DMS 273 treated with DMSO at 0.1 percent for 48 hours (cell line): ENCODE measurements around the gene PTPN23.

Source experiments
- DNase-seq: peaks from one replicate; lab custom pipeline; 2025; lab: John Stamatoyannopoulos, UW

PTPN23 gene

DNA sequence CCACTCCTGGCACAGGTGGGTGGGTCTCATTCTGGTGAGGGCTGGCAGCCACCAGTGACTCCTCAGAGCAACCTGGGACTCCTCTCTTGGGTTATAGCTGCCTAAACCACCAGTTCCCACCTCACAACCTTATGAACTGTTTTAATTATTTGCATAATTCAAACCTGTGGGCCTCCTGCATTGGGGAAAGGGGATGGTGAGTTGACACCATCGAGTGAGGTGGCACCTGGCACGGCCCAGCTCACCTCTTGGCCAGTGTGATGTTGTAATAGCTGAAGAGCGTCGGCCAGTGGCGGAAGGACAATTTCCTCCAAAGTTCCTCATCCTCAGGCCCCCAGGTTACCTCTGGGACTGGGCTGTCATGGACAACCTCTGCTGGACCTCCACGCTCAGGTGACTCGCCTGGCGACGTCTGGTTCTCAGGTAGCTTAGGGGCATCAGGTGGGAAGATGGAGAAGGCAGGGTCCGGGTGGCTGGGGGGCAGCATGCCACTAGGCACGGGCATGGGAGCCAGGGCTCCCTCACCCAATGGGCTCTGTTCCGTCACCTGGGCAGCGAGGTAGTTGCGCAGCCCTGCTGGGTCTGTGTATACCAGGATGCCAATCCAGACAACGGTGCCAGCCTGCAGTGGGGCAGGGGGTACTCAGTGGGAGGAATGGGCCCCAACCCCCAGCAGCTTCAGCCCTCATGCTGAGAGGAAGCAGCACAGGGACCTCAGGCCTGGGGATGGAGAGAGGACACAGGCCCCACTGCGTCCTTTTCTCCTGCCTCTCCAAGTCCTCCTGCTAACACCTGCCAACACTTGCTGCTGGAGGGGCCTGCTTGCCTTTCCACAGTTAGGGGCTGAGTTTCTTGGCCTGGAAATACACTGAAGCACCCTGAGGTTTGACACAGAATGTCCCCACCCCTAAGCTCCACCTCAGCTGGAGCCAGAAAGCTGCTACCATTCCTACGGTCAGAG, 38.5 kb downstream of the PTPN23 start:
- no peak for DNase-seq

DNA sequence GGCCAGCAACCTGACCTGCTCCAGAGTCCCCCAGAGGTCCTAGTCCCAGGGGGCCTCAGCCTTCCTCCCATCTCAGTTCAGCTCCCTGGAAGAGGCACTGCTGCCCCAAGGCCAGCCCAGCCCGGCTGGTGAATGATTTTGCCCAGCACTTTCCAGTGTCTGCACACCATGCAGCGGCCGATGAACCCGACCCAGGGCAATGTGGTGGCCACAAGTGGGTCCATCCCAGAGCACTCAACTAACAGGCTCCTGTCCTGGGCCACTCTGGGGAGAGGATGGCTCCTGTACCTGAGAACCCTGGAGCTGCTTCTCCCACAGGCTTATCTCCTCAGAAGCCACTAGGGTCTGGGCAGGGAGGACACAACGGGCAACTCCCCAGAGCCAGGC, 39.2 kb downstream of the PTPN23 start:
- no peak for DNase-seq

DNA sequence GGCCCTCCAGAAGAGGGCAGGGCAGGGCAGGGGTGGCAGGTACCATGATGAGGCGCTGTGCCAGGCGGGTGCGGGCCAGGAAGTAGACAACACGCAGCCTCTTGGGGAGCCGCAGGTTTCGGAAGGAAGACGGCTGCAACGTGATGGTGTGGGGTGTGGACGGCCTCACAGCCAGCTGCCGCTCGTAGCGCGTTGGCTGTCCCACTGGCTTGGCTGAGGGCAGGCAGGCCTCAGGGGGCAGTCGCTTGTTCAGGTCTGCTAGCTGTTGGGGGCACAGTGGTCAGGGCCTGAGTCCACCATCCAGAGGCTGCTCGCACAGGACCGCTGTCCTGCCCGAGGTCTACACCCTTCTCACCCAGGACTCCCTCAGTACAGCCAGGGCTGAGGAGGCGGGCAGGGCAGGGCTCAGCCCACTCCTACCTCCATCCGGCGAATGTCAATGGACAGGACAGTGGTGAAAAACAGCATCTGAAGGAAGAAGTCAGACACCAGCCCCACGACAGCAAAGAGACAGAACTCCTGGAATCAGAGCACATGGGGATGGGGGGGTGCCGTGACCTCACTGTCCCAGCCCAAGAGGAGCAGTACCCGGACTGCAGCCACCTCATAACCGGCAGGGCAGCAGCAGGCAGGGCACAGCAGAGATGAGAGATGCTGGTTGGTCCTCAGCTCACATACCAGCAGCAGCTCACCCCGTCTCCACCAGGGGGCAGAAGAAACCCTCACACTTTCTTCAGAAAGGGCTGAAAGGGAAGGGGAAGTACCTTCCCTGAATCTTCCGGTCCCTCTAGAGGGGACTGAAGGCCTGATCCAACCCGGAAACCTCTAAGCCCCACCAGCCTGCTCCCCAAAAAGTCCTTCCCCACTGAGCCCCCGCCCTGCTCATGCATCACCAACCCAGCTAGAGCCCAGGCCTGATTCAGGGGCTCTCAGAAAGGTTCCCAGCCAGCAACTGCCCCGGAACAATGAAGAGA, 40.0 kb downstream of the PTPN23 start:
- peak; percentile 18 for DNase-seq

DNA sequence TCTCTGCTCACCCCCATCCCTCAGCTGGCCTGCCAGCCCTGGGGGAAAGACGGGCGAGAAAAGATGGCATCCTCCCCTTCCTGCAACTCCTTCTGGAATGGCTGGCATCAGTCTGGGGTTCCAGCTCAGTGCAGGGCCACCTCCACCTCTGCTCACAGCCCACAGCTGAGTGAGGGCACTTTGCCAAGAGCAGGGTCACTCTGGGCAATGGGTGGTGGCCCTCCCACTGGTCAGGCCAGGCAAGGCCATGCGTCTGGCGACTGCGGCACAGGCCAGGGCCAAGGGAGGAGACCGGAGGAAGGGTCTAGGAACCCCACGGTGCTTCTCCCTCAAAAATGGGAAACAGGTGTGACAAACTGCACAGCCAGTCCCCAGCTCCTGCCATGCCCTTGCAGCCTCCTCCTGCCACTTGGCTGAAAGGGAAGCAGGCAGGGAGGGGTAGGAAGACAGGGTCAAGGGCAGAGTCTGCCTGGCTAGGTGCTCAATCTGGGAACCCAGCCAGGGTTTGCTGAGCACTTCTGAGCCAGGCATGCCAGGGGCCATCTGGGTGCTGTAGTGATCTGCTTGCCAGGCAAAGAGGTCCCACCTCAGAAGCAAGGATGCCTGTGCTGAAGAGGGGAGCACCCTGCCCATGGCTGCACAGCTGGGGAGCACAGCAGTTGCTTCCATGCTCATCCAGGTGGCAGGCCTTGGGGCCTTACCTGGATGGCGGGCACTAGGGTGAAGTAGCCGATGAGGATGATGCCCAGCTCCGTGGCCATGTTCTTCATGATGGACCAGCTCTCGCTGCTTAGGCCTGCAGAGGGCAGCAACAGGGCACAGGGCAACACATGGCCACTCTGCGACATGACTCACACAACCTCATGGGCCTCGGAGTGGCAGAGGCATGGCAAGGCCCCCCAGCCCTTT, 41.2 kb downstream of the PTPN23 start:
- peak; percentile 2 for DNase-seq

DNA sequence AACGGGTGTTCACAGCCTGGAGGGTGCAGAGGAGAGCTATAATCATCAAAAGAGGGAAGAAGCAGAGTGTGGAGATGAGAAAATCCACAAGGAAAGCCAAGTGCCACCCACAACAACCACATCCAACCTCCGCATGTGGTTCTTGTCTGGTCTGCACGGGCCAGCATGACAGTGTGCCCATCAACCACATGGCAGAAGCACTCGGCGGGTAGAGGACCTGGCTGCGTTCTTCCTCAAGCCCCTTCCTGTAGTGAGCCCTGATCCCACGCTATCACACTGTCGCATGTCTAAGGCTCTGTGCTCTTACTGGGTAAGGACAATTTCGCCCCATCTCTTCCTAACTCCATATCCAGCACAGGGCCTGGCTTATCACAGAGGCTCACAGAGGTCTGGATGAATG, 41.9 kb downstream of the PTPN23 start:
- no peak for DNase-seq

DNA sequence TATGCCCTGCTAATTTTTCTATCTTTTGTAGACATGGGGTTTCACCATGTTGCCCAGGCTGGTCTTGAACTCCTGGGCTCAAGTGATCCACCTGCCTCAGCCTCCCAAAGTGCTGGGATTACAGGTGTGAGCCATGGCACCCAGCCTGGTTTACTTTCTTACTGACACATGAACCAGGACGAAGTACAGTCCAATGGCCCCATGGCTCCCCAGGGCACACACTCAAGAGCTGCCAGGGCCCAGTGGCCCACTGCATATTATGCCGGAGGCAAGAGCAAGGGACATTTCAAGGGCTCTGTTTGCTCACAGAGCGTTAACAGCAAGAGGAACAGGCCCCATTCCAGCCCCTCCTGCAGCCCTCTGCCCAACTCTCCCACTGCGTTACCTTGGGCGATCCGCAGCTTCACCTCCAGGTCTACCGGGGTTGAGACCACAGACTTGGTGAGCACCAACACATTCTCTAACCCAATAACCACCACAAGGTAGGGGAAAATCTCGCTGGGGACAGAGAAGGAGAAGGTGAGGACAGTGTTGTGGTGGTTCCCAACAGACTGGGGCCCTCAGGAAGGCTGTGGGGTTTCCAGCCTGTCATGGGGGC, 42.8 kb downstream of the PTPN23 start:
- DNase-seq = no peak

DNA sequence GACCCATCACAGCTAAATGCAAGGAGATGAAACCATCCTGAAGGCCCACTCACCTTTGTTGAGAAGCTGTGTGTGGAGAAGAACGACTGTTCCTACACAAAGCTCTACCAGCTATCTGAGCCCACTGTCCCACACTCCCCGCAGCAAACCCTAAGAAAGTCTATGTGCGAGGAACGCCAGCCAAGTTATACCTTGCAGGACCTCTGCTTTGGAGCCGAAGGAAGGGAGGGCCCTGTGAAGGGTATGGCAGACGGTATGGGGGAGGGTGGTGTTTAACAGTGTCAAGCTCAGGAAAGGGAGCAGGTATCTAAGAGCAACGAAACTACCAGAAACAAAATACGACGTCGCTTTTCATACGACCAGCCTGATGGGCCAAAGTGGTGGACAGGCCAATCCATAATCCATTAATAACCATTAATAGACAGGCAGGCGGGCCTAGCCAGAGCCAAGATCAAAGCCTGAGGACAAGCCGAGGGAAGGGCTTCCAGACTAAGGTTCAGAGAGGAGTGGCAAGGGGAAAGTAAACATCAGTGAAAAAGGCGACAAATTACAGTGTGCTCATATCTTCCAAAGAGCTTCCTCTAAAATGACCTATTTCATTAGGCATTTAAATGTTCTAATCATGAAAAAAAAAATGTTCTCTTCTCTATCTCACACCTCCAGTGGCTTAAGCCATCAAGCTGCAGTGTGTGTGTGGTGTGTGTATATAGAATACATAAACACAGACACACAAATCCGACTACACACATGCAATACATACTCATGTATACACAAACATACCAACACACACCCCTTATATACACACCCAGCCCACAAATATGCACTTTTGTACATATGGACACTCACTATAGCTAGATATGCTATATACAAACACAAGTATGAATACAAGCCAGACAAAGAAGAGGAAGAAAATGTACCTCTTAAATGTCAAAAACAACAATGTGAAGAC, 43.9 kb downstream of the PTPN23 start:
- DNase-seq = no peak

DNA sequence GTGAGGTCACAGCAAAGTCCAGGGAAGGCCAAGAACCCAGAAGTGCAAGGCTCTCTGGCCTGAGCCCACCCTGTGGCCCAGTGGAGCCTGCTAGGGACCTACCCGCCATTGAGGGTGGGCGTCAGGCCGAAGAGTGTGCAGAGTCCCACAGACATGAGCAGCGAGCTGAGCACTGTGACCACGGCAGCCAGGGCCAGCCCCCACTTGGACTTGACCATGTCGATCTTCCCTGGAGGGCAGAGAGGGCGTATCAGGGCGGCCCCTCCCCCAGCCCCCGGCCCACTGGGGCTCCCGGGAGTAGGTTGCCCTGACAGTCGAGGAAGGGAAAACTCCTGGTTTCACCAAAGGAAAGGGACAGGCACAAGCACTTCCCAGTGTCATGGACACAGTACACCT, 44.6 kb downstream of the PTPN23 start:
- no peak for DNase-seq

DNA sequence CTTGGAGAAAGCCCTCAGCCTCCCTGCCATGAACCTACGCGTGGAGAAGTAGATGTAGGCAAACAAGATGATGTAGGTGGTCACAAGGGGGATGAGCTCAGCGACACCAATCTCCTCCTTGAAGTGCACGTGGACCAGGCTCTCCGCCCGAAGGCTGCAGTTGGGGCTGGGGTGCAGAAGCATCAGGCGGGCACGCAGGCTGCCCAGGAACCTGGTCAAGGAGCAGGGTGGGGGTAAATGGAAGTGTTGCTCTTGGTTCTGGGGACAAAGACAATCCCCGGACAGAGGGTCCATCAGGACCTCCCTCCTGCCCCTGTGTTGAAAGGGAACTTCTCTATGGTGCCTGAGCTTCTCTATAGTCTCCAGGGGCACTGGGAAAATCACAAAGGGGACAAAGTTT, 45.1 kb downstream of the PTPN23 start:
- DNase-seq = no peak

DNA sequence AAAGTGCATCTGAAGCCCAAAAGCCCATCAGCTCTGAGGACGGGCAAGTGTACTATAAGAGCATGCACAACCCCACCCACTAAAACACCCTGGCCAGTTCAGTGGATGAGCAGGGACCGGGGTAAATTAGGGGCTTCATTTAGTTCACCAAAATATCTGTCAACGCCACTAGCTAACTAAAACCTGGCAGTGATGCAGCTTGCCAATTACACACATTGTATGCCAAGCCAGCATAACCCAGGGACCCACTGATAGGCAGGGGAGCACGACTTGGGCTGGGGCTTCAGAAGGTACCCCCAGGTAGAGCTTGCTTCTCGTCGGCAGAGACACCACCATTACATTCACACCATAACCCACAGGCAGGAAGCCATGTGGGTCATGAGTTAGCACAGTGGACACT, 47.0 kb downstream of the PTPN23 start:
- no peak for DNase-seq

DNA sequence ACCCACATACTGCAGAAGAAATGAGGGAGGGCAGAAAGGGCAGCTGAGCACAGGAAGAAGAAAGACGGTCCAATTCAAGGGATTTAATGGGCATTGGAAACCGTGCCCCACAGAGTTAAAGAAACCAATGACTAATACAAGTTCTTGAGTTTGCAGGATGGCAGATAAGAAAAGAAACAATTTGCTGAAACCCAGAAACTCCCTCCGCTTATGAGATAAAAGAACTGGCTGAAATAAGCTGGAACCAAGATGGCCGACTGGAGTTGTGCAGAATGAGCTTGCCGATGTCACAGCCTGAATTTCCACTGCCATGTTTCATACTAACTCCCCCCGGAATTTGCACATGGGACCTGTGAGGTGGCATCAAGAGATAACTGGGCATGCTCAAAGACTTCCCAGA, 47.8 kb downstream of the PTPN23 start:
- no peak for DNase-seq

DNA sequence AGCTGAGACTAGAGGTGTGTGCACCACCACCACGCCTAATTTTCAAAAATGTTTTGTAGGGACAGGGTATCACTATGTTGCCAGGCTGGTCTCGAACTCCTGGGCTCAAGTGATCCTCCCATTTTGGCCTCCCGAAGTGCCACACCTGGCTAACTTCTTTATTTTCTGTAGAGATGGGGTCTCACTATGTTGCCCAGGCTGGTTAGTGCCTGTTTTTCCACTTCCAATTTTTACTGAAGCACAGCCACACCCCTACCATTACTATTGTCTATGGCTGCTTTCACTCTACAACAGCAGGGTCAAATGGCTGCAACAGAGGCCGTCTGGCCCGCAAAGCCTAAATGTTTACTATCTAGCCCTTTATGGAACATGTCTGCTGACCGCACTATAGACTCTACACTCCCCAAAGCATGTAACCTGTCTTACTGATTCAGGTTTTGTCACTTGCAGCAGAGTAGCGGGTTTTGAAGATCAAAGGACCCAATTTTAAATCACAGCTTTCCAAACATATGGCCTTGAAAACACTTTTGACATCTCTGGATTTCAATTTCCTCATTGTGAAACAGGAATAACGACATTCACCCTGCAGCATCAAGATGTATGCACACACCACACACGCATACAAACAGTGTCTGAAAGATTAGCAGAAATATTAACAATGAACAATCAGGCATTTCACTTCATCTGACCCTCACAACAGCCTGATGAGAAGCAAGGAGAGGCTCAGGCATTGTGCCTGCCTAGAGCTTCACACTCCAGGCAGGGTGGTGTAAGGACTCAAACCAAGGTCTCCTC, 48.9 kb downstream of the PTPN23 start:
- DNase-seq = no peak

DNA sequence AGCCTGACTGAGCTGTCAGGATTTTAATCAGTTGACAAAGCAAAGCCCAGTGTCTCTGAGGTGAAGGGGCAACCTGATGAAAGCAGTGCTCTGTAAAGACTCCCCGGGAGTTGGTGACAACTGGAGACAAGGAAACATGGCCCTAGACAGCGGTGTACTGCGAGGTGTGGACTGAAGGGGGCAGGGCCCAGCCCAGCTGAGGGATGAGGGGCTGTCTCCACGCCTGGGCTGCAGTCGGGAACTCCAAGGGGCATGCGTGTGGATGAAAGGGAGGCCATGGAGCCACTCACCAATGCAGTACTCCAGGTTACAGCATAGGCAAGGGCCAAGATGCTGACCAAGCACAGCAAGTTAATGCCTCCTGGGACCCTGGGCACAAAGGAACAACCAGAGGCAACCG, 49.8 kb downstream of the PTPN23 start:
- no peak for DNase-seq

DNA sequence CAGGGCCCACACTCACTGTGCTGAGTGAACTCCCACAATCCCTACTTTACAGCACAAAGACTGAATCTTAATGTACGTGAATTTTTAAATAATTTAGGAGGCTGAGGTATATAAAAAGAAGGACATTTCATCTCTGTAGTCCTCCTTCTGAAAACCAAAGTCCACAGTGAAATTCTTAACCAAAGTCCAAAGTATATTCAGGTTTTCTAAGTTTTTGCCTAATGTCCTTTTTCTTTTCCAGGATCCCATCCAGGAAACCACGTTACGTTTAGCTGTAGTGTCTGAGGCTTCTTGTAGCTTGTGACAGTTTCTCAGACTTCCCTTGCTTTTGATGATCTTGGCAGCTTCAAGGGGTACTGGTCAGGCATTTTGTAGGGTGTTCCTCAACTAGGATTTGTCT, 50.4 kb downstream of the PTPN23 start:
- no peak for DNase-seq

DNA sequence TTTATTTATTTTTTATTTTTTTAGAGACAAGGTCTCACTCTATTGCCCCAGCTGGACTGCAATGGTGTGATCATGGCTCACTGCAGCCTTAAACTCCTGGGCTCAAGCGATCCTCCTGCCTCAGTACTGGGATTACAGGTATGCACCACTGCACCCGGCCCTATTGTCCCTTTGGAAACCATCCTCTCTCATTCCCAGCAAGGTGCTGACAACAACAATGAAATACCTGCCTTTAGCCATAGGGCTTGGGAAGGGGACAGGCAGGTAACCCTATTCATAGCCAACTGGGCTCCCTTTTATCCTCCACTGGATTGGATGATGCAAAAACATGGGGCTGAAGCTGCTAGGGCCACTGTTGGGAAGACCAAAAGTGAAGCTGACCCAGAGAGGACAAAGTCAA, 51.9 kb downstream of the PTPN23 start:
- no peak for DNase-seq

DNA sequence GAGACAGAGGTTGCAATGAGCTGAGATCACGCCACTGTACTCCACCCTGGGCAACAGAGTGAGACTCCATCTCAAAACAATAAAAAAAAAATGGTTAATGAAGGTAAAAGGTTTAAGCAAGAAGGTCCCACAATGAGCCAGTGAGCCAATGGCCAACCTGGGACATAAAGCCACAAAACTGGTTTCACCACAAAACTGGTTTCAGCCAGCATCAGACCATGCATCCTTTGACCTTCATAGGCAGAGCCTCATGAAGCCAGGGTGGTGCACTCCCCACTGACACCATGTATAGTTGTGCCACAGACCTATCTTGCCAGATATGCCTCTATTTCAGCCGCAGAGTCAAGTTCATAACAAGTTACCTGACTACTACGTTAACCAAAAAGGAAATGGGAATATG, 53.0 kb downstream of the PTPN23 start:
- no peak for DNase-seq

DNA sequence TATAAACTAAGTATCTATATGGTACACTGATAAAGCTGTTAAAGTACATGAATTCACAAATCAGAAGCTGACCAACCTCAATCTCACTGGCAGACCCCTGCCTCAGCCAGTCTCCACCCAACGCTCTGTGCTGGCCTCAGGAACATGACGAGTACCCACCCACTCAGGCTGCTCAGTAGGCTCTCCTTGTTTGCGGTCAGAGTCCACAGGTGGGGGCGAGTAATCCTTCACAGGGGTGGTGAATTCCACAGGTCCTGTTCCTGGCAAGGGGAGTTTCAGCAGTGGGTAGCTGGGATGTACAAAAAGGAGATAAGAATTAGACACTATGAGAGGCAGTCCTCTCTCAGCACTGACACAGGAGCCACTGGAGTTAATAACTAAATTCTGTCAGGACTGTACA, 54.0 kb downstream of the PTPN23 start:
- no peak for DNase-seq

DNA sequence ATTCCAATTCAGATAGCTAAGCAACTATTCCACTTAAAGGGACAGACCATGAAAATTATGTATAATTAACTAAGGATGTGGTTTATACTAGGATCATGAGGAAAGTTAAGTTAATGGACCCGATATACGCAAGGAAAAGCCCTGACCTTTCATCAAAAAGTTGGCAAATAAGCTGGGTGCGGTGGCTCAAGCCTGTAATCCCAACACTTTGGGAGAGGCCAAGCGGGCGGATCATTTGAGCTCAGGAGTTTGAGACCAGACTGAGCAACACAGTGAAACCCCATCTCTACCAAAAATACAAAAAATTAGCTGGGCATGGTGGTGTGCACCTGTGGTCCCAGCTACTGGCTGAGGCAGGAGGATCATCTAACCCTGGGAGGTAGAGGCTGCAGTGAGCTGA, 55.4 kb downstream of the PTPN23 start:
- DNase-seq = no peak

DNA sequence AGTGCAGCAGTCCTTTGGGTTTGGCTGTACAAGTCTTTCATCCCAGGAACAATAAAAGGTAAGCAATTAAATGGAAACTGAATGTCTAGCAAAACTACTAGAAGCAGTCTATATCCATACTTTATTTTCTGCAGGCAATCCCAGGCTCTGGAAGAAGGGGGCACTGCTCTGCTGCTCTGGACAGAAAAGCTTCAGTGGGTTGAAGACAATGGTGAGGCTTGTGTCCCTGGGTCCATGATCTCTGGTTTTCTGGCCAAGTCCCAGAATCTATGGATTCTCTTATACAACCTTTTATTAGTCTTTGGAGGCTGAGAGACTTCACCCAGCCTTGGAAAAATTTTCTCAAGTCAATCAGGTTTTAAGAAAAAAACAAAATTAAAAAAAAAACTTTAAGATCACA, 59.3 kb downstream of the PTPN23 start:
- DNase-seq = no peak
